Natural killer cell (primary cell): Measurements from ENCODE around the gene ACD. TPM values are rescaled to one million over a fixed set of nuclear protein-coding genes. Genes with fewer than 3 reads are reported as not detected.

ENCODE experiments used
- ATAC-seq, 3 donors: fragments of 150-1000 bp in 2 of 3; fragments of 200-7000 bp in 1 of 3; cut with Tn5 transposase; 1 replicate in 1 of 3; 2 replicates in 2 of 3; pipeline ENCODE4 v1.10.0; 2021; ENCODE audit warnings: mild to moderate bottlenecking in 2 of 3, moderate library complexity in 2 of 3
- DNase-seq, 2 donors: peaks; one replicate each; pipeline versions ENCODE4 v3.0.0 to v3.0.0-alpha.2; 2013 to 2021; ENCODE audit warnings: mixed read lengths in 1 of 2
- H3K27ac ChIP-seq: one replicate; pipeline ENCODE4 v1.5.1; 2013; ENCODE audit warnings: mild to moderate bottlenecking, low read length
- H3K27me3 ChIP-seq: one replicate; pipeline ENCODE4 v1.6.1; 2013; ENCODE audit warnings: low read length; ENCODE audit not compliant: control insufficient read depth, insufficient read depth
- H3K36me3 ChIP-seq: one replicate; pipeline ENCODE4 v1.6.1; 2013; ENCODE audit warnings: low read length; ENCODE audit not compliant: control insufficient read depth, insufficient read depth
- H3K4me1 ChIP-seq: one replicate; pipeline ENCODE4 v1.6.1; 2013; ENCODE audit warnings: low read length; ENCODE audit not compliant: control insufficient read depth, insufficient read depth
- H3K4me3 ChIP-seq: one replicate; pipeline ENCODE4 v1.5.1; 2013; ENCODE audit warnings: low read length
- H3K9me3 ChIP-seq: one replicate; pipeline ENCODE4 v1.6.1; 2013; ENCODE audit warnings: low read length; ENCODE audit not compliant: control insufficient read depth, insufficient read depth
- H3K27ac Mint-ChIP-seq, 2 donors: one replicate each; pipeline ENCODE4 v1.8.0; 2022; ENCODE audit warnings: mild to moderate bottlenecking in 2 of 2, mixed read lengths in 2 of 2, moderate library complexity in 1 of 2
- H3K27me3 Mint-ChIP-seq, 2 donors: one replicate each; pipeline ENCODE4 v1.8.0; 2022; ENCODE audit warnings: low read depth in 2 of 2, mixed read lengths in 2 of 2
- H3K36me3 Mint-ChIP-seq: one replicate; pipeline ENCODE4 v1.8.0; 2022; ENCODE audit warnings: mixed read lengths
- H3K4me1 Mint-ChIP-seq, 2 donors: one replicate each; pipeline ENCODE4 v1.8.0; 2022; ENCODE audit warnings: mixed read lengths in 2 of 2
- H3K4me3 Mint-ChIP-seq: one replicate; pipeline ENCODE4 v1.8.0; 2022; ENCODE audit warnings: mild to moderate bottlenecking, moderate library complexity, mixed read lengths
- H3K9me3 Mint-ChIP-seq, 2 donors: one replicate each; pipeline ENCODE4 v1.8.0; 2022; ENCODE audit warnings: mixed read lengths in 2 of 2
- CTCF ChIP-seq: fragments of 200-600 bp; IDR thresholded peaks from one replicate; pipeline ENCODE4 v1.8.0; 2022; ENCODE audit warnings: antibody characterized with exemption
- WGBS: methylation state at CpG from one replicate; pipeline ENCODE4 v1.1.7; 2013; ENCODE audit warnings: missing lambda C conversion rate; ENCODE audit not compliant: insufficient coverage; 5-methylcytosine and 5-hydroxymethylcytosine counted together
- intact Hi-C: fragments of 100-400 bp; cut with micrococcal nuclease; formaldehyde crosslinking; loops from one replicate; pipeline ENCODE4 v1.14.2; 2022
- total RNA-seq, 4 donors: library from RNA; stranded (reverse); fragments of 120-200 nt in 1 of 4; gene quantifications; one replicate each; pipeline versions ENCODE4 v1.2.3 to v1.2.4, GENCODE V29; 2013 to 2022

The ACD gene
- total RNA-seq, 3 donors from 2014 or later (not counting 1 experiment from before 2014, with no cell fraction given): 34.4 to 58.0 (median 43.2) TPM

- DNase-seq: no peak
- peaks cover 6% of the 10 kb centered on the region for H3K36me3 Mint-ChIP-seq
Observed at GRCh38 chr16:67683767-67684166, 23.7 kb upstream of the ACD start.

DNA sequence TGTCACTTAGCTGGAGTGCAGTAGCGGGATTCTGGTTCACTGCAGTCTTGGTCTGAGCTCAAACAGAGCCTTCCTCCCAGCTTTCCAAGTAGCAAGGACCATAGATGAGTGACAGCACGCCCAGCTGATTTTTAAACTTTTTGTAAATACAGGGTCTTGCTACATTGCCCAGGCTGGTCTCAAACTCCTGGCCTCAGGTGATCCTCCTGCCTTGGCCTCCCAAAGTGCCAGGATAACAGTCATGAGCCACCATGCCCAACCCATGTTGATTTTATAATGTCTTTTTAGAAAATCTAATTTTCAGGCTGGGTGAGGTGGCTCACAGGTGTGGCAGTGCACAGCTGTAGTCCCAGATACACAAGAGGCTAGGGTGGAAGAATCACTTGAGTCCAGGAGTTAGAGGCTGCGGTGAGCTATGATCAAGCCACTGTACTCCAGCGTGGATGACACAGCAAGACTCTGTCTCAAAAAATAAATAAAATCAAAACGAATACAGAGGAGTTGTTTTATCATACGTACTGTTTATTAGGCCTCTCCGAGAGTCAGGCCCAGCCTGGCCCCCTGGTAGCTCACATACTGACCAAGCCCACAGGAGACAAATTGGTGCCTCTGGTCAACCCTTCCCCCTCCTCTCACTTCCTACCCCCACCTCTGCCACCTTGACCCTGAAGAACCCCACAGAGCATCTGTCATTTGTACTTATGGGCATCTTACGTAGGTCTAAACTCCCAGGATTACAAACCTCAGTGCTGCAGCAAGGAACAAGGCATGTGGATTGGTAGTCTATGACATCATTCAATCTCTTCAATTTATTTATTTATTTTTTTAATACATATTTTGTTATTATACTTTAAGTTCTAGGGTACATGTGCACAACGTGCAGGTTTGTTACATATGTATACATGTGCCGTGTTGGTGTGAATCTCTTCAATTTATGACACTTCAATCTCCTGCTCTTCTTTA lies 20.2 kb upstream of the ACD start:
- Mint-ChIP-seq H3K9me3 (no peaks in the 10 kb centered on the region), H3K27ac (no peak overlapping the region), H3K27me3 (no peaks in the 10 kb centered on the region), H3K4me3 (no peak overlapping the region), H3K36me3 (peaks cover 6% of the 10 kb centered on the region), H3K4me1 (no peaks in the 10 kb centered on the region)
- ATAC-seq (no peak), DNase-seq (no peak)
- H3K36me3 ChIP-seq: peaks cover 18% of the 10 kb centered on the region
- TF ChIP-seq CTCF: no peak
- intact Hi-C loops: no loop called here
- H3K27me3 ChIP-seq: no peaks in the 10 kb centered on the region
- H3K9me3 ChIP-seq: no peaks in the 10 kb centered on the region
- no peak overlapping the region for H3K27ac ChIP-seq
- 95% methylated on average over 7 of the region's 10 CpGs for WGBS
- no peaks in the 10 kb centered on the region for H3K4me1 ChIP-seq
- no peak overlapping the region for H3K4me3 ChIP-seq

More at GRCh38 chr16:67683767-67684166, 23.7 kb upstream of the ACD start:
- no peaks in the 10 kb centered on the region for H3K27me3 Mint-ChIP-seq
- intact Hi-C loops: no loop called here
- H3K4me1 ChIP-seq: peaks cover 3% of the 10 kb centered on the region
- no peak overlapping the region for H3K4me3 ChIP-seq
- H3K4me1 Mint-ChIP-seq: no peaks in the 10 kb centered on the region
- H3K4me3 Mint-ChIP-seq: no peak overlapping the region
- H3K9me3 Mint-ChIP-seq: no peaks in the 10 kb centered on the region
- H3K9me3 ChIP-seq: no peaks in the 10 kb centered on the region
- H3K27ac ChIP-seq: no peak overlapping the region
- TF ChIP-seq CTCF: no peak
- 100% methylated on average over 1 of the region's 4 CpGs for WGBS
- H3K36me3 ChIP-seq: peaks cover 19% of the 10 kb centered on the region
- ATAC-seq: no peak
- H3K27me3 ChIP-seq: no peaks in the 10 kb centered on the region
- H3K27ac Mint-ChIP-seq: no peak overlapping the region

DNA sequence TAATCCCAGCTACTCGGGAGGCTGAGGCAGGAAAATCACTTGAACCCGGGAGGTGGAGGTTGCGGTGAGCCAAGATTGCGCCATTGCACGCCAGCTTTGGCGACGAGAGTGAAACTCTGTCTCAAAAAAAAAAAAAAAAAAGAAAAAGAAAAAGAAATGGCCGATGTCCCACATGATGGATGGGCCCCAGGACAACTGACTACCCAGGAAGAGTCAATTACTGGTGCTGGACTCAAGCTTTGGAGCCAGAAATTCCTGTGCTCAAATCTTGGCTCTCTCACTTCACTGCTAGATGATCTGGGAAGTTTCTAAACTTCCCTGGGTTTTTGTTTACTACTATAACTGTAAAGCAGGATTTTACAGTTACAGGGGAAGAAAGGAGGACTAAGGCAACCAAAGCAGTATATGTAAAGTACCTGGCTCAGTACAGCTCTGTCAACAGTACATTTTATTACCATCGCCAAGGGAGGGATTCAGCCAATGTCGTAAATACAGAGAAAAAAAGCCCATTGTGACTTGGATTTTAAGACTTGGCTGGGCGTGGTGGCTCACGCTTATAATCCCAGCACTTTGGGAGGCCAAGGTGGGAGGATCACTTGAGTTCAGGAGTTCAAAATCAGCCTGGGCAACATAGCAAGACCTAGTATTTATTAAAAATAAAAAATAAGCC lies 18.4 kb upstream of the ACD start:
- Mint-ChIP-seq H3K9me3 (no peaks in the 10 kb centered on the region), H3K36me3 (peaks cover 3% of the 10 kb centered on the region), H3K27ac (no peak overlapping the region), H3K4me1 (no peaks in the 10 kb centered on the region), H3K4me3 (no peak overlapping the region), H3K27me3 (no peaks in the 10 kb centered on the region)
- DNase-seq (no peak), ATAC-seq (no peak)
- Histone ChIP-seq H3K36me3 (peaks cover 8% of the 10 kb centered on the region), H3K4me1 (no peaks in the 10 kb centered on the region), H3K9me3 (no peaks in the 10 kb centered on the region), H3K27me3 (no peaks in the 10 kb centered on the region), H3K4me3 (no peak overlapping the region), H3K27ac (no peak overlapping the region)
- no peak for TF ChIP-seq CTCF
- WGBS: 95% methylated on average over 12 of the region's 12 CpGs
- intact Hi-C loops: no loop called here
